Upper lobe of left lung (tissue), 4 donors: ENCODE measurements around the gene ANKRD34B.

Experiments used
- POLR2AphosphoS5 ChIP-seq, 2 donors: sonication (generic); formaldehyde crosslinking; IDR thresholded peaks; one replicate each; pipeline ENCODE4 v1.5.1; 2017; ENCODE audit warnings: antibody characterized with exemption in 2 of 2
- TF ChIP-seq, protein P1 (sequence below), 6 experiments: fragments of 450-650 bp in 4 of 6; fragments of 200-600 bp in 2 of 6; sonication (generic) in 2 of 6; IDR thresholded peaks; one replicate each; pipeline ENCODE4 v1.5.1; 2016 to 2019; ENCODE audit warnings: antibody characterized with exemption in 6 of 6

DNA sequence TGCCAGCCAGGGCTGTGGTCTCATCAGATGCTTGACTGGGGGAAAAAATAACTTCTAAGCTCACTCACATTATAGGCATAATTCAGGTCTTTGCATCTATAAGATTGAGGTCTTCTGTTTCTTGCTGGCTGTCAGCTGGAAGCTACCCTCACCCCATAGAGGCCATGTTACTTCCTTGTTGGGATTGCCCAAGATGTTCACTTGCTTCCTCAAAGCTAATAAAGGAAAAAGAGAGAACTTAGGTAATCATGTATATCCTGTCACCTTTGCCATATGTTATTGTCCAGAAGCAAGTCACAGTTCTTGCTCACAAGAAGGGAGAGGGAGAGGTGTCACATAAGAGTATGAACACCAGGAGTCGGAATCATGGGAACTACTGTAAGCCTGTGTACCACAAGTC lies 38.7 kb upstream of the ANKRD34B start:
- TF ChIP-seq POLR2AphosphoS5 (IDR thresholded peaks at IDR 0.05): no peak
- TF ChIP-seq, protein P1, sequence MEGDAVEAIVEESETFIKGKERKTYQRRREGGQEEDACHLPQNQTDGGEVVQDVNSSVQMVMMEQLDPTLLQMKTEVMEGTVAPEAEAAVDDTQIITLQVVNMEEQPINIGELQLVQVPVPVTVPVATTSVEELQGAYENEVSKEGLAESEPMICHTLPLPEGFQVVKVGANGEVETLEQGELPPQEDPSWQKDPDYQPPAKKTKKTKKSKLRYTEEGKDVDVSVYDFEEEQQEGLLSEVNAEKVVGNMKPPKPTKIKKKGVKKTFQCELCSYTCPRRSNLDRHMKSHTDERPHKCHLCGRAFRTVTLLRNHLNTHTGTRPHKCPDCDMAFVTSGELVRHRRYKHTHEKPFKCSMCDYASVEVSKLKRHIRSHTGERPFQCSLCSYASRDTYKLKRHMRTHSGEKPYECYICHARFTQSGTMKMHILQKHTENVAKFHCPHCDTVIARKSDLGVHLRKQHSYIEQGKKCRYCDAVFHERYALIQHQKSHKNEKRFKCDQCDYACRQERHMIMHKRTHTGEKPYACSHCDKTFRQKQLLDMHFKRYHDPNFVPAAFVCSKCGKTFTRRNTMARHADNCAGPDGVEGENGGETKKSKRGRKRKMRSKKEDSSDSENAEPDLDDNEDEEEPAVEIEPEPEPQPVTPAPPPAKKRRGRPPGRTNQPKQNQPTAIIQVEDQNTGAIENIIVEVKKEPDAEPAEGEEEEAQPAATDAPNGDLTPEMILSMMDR (IDR thresholded peaks at IDR 0.05): no peak
